MM.1S (cell line): ENCODE measurements around the gene TAGLN3.

Experiments
- DNase-seq: peaks from one replicate; pipeline ENCODE4 v3.0.0-alpha.2; 2015
- H2AFZ ChIP-seq: fragments of 300-600 bp; sonication (generic); 2 replicates; pipeline ENCODE4 v1.6.0; 2016; ENCODE audit warnings: antibody characterized with exemption, low read length
- H3F3A ChIP-seq: fragments of 300-600 bp; sonication (generic); 2 replicates; pipeline ENCODE4 v1.6.1; 2016; ENCODE audit warnings: mild to moderate bottlenecking, antibody characterized with exemption, low read length, moderate library complexity, mixed read lengths; ENCODE audit not compliant: insufficient read depth
- H3K27ac ChIP-seq: fragments of 300-600 bp; sonication (generic); 2 replicates; pipeline ENCODE4 v1.5.1; 2016; ENCODE audit warnings: mild to moderate bottlenecking, low read length
- H3K27me3 ChIP-seq: fragments of 300-600 bp; sonication (generic); replicated peaks from 2 replicates; pipeline ENCODE4 v1.6.0; 2016; ENCODE audit warnings: low read length; ENCODE audit not compliant: insufficient read depth
- H3K36me3 ChIP-seq: fragments of 300-600 bp; sonication (generic); replicated peaks from 2 replicates; pipeline ENCODE4 v1.6.1; 2016; ENCODE audit warnings: mild to moderate bottlenecking, low read length, mixed read lengths; ENCODE audit not compliant: insufficient read depth
- H3K4me1 ChIP-seq: fragments of 300-600 bp; sonication (generic); 2 replicates; pipeline ENCODE4 v1.6.1; 2016; ENCODE audit warnings: low read length, mixed read lengths
- H3K4me2 ChIP-seq: fragments of 300-600 bp; sonication (generic); 2 replicates; pipeline ENCODE4 v1.6.0; 2016; ENCODE audit warnings: low read depth, low read length
- H3K4me3 ChIP-seq: fragments of 300-600 bp; sonication (generic); 2 replicates; pipeline ENCODE4 v1.5.1; 2016; ENCODE audit warnings: low read length, mixed read lengths
- H3K79me2 ChIP-seq: fragments of 300-600 bp; sonication (generic); 2 replicates; pipeline ENCODE4 v1.6.1; 2016; ENCODE audit warnings: mixed run types, low read length, mixed read lengths
- H3K9ac ChIP-seq: fragments of 300-600 bp; sonication (generic); 2 replicates; pipeline ENCODE4 v1.6.1; 2016; ENCODE audit warnings: low read length, mixed read lengths
- H3K9me2 ChIP-seq: fragments of 300-600 bp; sonication (generic); replicated peaks from 2 replicates; pipeline ENCODE4 v1.6.1; 2016; ENCODE audit warnings: mild to moderate bottlenecking, low read length, mixed read lengths; ENCODE audit not compliant: insufficient read depth
- H3K9me3 ChIP-seq: fragments of 300-600 bp; sonication (generic); replicated peaks from 2 replicates; pipeline ENCODE4 v1.6.1; 2016; ENCODE audit warnings: mild to moderate bottlenecking, low read length, mixed read lengths; ENCODE audit not compliant: insufficient read depth
- H4K20me1 ChIP-seq: fragments of 300-600 bp; sonication (generic); 2 replicates; pipeline ENCODE4 v1.6.1; 2016; ENCODE audit warnings: mild to moderate bottlenecking, low read length, moderate library complexity, mixed read lengths; ENCODE audit not compliant: insufficient read depth
- CTCF ChIP-seq: fragments of 300-600 bp; sonication (generic); IDR thresholded peaks from 2 replicates; pipeline ENCODE4 v1.5.1; 2016; ENCODE audit warnings: antibody characterized with exemption, low read length, mixed read lengths
- EZH2 ChIP-seq: fragments of 300-600 bp; sonication (generic); optimal IDR thresholded peaks from 2 replicates; pipeline ENCODE3; 2017; ENCODE audit warnings: low read depth, mild to moderate bottlenecking, antibody characterized with exemption, low read length, mixed read lengths
- EZH2phosphoT487 ChIP-seq: fragments of 300-600 bp; sonication (generic); IDR thresholded peaks from 2 replicates; pipeline ENCODE4 v1.6.1; 2018; ENCODE audit warnings: antibody characterized with exemption, low read length

TAGLN3 gene

GRCh38 chr3:112056451-112056929 lies 57.8 kb downstream of the TAGLN3 start:
- Histone ChIP-seq H3K79me2 (no peaks in the 10 kb centered on the region), H3K4me1 (no peaks in the 10 kb centered on the region), H3K36me3 (no peaks in the 10 kb centered on the region), H3F3A (no peaks in the 10 kb centered on the region), H3K4me2 (no peak overlapping the region), H3K27ac (no peak overlapping the region), H4K20me1 (no peaks in the 10 kb centered on the region), H3K4me3 (no peak overlapping the region), H3K9me3 (no peaks in the 10 kb centered on the region), H3K9ac (no peak overlapping the region), H3K9me2 (no peaks in the 10 kb centered on the region), H3K27me3 (no peaks in the 10 kb centered on the region), H2AFZ (no peak overlapping the region)
- DNase-seq: no peak
- TF ChIP-seq CTCF (no peak), EZH2 (no peak), EZH2phosphoT487 (no peak)

- no peak overlapping the region for H2AFZ ChIP-seq
- H3K79me2 ChIP-seq: no peaks in the 10 kb centered on the region
- no peaks in the 10 kb centered on the region for H4K20me1 ChIP-seq
- no peaks in the 10 kb centered on the region for H3K36me3 ChIP-seq
- H3K4me1 ChIP-seq: no peaks in the 10 kb centered on the region
- no peaks in the 10 kb centered on the region for H3K9me2 ChIP-seq
- no peaks in the 10 kb centered on the region for H3K9me3 ChIP-seq
- no peak for DNase-seq
- no peak overlapping the region for H3K9ac ChIP-seq
- H3K27me3 ChIP-seq: no peaks in the 10 kb centered on the region
- H3K4me3 ChIP-seq: no peak overlapping the region
- no peak overlapping the region for H3K4me2 ChIP-seq
- H3K27ac ChIP-seq: no peak overlapping the region
- TF ChIP-seq EZH2 (no peak), EZH2phosphoT487 (no peak)
- no peaks in the 10 kb centered on the region for H3F3A ChIP-seq
Observed at GRCh38 chr3:112059497-112059896, 60.8 kb downstream of the TAGLN3 start.

- H3K27ac ChIP-seq: no peak overlapping the region
- no peak overlapping the region for H2AFZ ChIP-seq
- no peaks in the 10 kb centered on the region for H3F3A ChIP-seq
Observed at GRCh38 chr3:112061152-112061551, 62.4 kb downstream of the TAGLN3 start.

More at GRCh38 chr3:112061152-112061551, 62.4 kb downstream of the TAGLN3 start:
- Histone ChIP-seq H3K4me1 (no peaks in the 10 kb centered on the region), H3K9me2 (no peaks in the 10 kb centered on the region), H3K79me2 (no peaks in the 10 kb centered on the region), H3K9me3 (no peaks in the 10 kb centered on the region), H3K4me3 (no peak overlapping the region), H3K4me2 (no peak overlapping the region), H3K27me3 (no peaks in the 10 kb centered on the region), H4K20me1 (no peaks in the 10 kb centered on the region), H3K9ac (no peak overlapping the region), H3K36me3 (no peaks in the 10 kb centered on the region)
- no peak for DNase-seq
- TF ChIP-seq EZH2phosphoT487: no peak
- no peak for TF ChIP-seq EZH2
- no peak for TF ChIP-seq CTCF
